ENCODE data around the gene IL20.
"Not testable (repeated sequence)": the region's sequence is repeated elsewhere in the genome, so short reads cannot be mapped to it uniquely, and the experiment has no call there.

The IL20 gene

DNA sequence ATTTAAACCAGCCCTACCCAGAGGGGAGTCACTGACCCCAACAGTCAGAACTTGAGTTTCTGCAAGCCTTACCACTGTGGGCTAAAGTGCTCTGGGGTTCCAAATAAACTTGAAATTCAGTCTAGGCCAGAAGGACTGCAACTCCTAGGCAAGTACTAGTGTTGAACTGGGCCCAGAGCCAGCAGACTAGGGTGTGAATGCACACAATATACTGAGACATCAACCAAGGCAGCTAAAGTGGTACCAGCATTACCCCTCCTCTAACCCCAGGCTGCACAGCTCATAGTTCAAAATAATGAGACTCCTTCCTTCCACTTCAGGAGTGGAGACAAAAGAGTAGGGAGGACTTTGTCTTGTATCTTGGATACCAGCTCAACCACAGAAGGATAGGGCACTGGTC is 18.9 kb upstream of the IL20 start:
- DNase-seq, result no peak

DNA sequence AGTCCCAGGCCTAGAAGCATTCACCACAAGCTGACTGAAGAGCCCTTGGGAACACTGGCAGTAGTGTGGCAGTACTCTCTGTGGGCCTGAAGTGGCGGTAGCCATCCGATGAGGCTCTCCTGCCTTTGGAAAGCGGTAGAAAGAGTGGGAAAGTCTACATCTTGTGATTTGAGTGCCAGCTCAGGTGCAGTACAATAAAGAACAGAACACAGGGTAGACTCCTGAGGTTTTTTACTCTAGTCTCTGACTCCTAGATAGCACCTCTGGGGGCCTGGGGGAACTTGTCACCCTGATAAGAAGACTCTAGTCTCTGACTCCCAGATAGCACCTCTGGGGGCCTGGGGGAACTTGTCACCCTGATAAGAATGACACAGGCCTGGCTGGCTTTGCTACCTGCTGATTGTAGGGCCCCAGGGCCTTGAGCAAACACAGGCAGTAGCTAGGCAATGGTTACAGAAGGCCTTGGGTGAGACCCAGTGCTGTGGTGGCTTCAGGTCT is 18.0 kb upstream of the IL20 start:
- DNase-seq, result no peak

DNA sequence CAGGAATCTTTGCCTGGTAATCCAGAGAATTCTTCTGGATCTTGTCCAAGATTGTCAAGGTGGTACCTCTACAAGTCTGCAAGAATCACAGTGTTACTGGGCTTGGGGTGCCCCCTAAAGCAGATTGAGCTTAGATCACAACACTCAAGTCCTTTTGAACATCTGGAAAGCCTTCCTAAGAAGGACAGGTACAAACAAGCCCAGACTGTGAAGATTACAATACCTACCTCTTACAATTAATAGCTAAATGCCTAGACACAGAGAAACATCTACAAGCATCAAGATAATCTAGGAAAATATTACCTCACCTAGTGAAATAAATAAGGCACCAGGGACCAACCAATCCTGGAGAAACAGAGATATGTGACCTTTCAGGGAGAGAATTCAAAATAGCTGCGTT is 17.5 kb upstream of the IL20 start:
- no peak for DNase-seq

DNA sequence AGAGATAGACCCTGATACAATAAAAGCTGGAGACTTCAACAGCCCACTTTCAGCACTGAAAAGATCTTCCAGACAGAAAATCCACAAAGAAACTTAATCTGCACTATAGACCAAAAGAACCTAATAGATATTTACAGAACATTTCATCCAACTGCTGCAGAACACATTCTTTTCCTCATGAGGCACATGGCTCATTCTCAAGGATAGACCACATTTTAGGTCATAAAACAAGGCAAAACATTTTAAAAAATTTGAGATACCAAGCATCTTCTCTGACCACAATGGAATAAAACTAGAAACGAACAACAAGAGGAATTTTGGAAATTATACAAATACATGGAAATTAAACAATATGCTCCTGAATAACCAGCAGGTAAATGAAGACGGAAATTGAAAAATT is 15.0 kb upstream of the IL20 start:
- no peak for DNase-seq

DNA sequence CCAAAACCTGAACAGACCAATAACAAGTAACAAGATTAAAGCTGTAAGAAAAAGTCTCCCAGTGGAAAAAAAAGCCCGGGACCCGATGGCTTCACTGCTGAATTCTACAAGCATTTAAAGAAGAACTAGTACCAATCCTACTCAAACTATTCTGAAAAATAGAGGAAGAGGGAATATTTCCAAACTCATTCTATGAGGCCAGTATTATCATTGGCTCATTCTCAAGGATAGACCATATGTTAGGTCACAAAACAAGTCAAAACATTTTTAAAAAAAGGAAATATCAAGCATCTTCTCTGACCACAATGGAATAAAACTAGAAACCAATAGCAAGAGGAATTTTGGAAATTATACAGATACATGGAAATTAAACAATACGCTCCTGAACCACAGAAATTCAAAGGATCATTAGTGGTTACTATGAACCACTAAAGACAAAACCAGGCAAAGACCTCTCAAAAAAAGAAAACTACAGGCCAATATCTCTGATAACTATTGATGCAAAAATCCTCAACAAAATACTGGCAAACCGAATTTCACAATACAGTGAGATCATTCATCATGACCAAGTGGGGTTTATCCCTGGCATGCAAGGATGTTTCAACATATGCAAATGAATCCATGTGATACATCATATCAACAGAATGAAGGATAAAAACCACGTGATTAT is 13.9 kb upstream of the IL20 start:
- no peak for DNase-seq

DNA sequence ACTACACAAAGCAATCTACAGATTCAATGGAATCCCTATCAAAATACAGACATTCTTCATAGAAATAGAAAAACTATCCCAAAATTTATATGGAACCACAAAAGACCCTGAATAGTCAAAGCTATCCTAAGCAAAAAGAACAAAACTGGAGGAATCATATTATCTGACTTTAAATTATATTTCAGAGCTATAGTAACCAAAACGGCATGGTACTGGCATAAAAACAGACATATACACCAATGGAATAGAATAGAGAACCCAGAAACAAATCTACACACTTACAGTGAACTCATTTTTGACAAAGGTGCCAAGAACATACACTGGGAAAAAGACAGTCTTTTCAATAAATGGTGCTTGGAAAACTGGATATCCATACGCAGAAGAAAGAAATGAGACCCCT is 12.8 kb upstream of the IL20 start:
- DNase-seq, result not testable (repeated sequence)

DNA sequence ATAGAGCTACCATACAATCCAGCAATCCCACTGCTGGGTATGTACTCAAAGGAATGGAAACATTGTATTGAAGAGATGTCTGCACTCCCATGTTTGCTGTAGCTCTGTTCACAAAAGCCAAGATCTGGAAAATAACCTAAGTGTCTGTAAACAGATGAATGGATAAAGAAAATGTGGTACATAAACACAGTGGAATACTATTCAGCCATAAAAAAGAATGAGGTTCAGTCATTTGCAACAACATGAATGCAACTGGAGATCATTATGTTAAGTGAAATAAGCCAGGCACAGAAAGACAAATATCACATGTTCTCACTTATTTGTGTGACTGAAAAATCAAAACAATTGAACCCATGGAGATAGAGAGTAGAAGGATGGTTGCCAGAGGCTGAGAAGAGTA is 11.7 kb upstream of the IL20 start:
- DNase-seq, result not testable (repeated sequence)

DNA sequence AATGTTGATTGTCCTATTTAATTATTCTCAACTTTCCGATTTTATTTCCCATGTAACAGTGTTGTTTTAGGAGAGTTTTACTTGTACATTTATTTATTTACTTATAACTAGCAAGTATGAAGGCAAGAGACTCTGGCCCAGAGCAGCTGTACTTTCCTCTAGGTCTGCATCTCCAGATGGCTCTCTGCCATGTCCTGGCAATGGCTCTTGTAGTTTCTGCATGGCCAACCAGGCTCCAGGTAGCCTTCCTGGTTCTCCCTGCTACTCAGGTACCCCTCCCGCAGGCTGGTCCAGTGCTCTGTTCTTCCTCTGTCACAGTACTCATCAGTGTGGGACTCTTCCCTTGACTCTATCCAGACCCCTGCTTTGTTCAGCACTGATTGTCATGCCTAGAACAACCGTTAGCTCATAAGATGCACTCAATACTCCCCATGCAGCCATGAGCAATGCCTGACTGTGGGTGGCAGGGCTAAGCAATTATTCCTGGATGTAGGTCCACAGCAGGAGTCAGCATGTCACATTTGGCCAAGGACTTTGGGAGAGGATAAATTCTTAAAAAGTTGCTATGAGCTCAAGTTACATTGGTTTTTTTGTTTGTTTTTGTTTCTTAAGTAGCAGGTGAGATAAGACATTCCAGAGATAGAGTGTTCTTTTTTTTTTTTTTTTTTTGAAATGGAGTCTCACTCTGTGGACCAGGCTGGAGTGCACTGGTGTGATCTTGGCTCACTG is 10.9 kb upstream of the IL20 start:
- DNase-seq, result no peak

DNA sequence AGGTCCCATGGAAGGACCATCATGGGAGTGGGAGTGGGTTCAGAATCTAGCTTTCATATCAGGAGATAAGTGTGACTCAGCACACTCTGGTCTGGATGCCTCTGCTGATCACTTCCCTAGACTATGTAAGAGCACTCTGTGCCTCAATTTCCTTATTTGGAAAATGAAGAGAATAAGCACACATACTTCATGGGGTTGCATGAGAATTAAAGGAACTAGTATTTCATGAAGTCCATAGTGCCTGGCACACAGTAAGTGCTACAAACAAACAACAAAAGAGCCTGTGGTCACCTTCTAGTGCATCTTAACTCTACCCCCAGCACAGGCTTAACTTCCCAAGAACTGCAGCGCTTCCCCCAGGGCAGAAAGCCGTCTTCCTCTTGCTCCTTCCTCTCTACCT is 9.6 kb upstream of the IL20 start:
- no peak for DNase-seq

DNA sequence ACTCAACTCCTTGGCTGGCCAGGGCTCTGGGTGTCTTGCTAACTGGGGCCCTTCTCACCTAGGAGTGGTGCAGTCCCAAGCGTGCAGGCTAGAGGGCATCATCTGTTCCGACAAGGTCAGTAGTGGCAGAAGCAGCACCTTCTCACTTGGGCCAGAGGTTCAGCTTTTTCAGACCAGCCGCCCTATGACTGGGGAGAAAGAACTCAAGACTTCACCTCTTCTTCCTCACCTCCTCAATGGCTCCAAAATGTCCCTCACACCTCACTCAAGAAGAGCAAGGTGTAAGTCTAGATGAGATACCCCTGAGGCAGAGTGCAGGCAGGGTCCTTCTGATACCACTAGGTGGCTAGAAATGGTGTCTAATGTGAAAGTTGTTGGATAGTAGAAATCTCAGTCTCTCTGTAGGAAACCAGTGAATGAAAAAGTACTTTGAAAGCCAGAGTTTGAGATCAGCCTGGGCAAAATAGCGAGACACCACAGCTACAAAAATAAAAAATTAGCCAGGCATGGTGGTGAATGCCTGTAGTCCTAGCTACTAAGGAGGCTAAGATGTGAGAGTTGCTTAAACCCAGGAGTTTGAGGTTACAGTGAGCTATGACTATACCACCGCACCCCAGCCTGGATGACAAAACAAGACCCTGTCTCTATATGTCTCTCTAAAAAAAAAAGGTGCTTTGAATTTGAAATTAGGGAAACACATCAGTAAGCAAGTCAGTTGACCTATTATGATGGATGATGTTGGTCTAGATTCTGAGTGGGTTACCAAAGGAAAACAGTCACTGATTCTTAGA is 8.6 kb upstream of the IL20 start:
- DNase-seq, result no peak

DNA sequence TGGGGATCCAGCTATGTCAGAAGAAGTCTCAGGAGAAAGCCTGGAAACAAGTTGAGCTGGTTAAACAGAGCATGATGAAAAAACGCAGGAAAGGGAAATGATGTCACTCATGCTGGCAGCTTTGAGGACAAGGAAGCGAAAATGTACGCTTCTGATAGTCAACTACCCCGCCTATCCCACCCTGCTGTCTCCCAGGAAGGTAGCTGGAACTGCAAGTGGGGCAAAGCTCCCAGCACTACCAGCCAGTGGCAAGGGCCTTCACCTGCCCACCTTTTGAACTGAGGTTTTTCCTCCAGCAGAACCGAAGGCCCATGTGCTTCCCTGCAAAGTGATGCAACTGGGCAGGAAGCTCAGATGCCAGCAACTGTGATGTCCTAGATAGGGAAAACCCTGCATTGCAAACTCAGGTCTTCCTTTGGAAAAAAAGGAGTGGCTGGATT is 6.3 kb upstream of the IL20 start:
- DNase-seq, result no peak

DNA sequence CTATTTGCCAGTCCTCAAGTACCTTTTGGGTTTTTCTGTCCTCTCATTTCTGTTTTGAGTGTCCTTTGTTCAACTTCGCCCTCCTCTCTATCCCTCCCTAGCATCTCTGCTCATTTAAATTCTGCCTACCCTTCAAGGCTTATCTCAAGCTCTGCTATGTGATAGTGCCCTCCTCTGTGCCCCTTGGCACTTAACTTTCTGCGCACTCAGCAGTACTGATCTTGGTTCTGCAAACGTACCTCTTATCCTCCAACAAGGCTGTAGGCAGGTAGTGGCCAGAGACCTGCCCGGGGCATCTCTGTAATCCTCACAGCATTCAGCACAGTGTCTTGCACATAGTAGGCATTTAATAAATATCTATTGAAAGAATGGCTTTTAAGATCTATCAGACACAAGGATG is 5.3 kb upstream of the IL20 start:
- no peak for DNase-seq

DNA sequence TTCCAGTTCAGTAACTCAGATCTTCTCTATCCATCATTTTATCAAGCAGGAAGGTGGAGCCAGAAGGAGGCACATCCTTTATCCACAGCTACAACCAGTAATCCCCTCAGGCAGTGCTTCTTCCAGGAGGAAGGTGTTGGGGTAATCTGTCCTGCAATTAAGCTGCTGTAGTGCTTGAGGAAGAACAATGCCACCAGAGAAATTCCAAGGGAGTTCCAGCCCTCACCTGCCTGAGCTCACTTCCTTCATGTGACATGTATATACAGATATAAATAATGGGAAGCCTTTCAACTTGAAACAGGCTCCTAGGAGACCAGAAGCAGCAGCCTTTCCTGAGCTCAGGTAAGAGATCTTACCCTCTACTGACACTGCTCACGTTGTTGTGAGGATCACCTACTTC is 2.2 kb upstream of the IL20 start:
- no peak for DNase-seq

DNA sequence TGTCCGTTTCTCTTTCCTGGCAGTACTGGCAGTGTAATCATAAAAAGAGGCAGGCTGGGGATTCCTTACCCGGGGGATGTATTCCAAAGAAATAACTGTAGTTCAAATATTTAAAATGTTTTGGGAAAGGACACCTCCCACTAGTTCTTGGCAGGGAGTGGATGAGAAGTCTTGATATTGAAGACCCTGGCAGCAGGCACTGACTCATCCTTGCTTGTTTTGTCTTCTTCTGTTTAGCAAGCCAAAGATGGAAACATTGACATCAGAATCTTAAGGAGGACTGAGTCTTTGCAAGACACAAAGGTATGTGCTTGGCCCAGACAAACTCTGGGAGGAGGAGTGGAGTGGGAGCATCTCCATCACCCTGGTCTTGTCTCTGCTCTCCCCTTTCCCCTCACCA is 639 bp downstream of the IL20 start:
- DNase-seq, result no peak

DNA sequence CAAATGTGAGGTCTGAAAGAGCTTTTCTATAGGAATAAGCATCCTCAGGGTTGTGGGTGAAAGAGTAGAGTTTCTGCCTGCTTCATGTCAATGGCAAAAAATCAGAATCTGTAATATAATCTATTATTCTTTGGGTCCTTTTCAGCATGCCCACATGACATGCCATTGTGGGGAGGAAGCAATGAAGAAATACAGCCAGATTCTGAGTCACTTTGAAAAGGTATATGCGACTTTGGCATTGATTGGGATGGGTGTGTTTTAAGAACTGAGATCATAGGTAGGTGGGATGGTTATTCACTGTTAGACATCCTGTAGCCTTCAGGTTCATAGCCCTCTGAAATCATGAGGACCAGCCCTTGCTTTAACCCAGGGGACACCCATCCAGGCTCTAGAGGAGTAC is 1.8 kb downstream of the IL20 start:
- DNase-seq, result no peak

DNA sequence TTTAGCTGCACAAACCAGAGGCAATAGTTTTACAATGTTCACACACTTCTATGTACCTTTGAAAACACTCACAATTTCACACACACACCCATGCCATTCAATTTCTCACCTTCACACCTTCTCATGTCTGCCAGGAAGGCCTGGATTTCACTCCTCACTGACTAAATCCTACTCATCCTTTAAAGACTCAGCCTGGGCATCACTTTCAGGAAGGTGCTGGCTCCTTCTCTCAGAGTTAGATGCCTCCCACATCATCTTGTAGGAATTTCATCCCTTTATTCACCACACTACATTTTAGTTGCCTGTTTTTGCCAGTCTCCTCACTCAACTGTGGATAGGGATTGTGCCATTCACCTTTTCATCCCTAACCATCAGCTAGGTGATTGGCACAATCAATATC is 2.3 kb downstream of the IL20 start:
- DNase-seq, result no peak

DNA sequence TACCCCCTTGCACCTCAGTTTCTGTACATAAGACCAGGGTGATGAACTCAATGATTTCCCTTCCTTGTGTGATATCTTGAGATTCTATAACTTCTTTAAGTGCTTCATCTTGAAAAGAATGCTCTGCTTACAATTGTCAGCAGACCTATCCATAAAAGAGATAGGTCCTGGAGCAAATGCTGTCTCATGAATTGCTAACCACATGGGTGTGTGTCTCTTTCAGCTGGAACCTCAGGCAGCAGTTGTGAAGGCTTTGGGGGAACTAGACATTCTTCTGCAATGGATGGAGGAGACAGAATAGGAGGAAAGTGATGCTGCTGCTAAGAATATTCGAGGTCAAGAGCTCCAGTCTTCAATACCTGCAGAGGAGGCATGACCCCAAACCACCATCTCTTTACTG is 2.8 kb downstream of the IL20 start:
- DNase-seq, result no peak

DNA sequence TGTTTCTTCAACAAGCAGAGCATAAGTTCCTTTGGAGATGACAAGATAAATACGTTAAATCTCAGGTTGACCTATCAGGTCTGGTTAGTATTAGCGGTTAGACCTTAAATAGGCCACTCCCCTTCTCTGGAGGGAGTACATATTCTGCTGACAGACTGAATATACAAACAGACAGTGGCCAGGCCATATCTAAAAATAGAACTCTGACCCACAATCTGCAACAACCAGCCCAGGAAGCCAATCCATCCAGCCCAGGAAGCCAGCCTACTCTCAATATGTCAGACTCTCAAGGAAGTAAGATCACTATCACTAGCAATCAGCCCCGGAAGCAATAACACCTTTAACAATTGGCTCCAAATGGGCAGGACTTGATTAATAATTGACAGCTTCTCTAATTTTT is 6.7 kb downstream of the IL20 start:
- DNase-seq, result no peak

DNA sequence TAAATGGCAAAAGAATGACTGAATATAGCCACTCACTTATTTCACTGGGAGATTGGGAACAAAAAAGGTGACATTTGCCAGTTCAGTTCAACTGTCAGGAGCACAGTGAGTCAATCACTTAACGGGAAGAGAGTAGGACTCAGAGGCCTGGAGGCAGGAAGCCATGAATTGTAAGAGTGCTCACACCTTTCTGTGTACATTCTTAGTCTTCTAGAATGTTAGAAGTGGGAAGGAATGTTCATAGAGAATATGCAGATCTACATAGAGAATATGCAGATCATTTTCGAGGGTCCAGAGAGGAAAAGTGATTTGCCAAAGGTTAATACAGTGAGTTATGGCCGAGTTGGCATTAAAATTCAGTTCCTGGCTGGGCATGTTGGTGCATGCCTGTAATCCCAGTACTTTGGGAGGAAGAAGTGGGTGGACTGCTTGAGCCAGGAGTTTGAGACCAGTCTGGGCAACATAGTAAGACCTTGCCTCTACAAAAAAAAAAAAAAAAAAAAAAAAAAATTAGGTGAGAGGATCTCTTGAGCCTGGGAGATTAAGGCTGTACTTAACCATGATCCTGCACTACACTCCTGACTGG is 8.3 kb downstream of the IL20 start:
- no peak for DNase-seq

DNA sequence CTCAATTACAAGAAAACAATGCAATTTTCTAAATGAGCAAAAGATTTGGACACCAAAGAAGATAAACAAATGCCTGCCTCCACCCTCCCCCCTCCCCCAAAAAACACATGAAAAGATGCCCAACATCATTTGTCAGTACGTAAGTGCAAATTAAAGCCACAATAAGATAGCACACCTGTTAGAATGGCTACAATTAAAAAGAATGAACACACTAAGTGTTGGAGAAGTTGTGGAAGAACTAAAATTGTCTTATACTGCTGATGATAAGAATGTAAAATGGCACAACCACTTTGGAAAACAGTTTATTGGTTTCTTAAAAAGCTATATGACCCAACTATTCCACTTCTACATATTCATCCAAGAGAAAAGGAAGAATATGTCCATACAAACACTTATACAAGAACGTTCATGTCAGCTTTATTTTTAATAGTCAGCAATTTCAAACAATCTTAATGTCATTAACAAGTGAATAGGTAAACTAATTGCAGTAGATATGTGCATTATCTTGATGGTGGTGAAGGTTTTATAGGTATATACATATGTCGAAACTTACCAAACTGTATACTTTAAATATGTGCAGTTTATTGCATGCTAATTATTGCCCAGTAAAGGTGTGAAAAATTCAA is 10.4 kb downstream of the IL20 start:
- DNase-seq, result no peak

DNA sequence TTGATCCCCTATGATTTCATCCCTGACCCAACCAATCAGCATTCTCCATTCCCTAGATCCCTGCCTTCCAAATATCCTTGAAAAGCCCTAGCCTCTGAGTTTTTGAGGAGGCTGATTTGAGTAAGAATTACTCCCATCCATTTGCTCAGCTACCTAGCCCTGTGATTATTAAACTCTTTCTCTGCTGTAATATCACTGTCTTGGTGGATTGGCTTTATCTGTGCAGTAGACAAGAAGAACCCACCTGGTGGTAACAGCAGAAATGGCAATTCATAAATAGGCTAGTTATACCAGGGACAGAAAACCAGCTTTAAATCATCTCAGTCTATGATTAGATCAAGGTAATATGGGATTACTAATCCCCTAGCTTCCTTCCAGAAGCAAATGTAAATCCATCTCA is 13.0 kb downstream of the IL20 start:
- no peak for DNase-seq

DNA sequence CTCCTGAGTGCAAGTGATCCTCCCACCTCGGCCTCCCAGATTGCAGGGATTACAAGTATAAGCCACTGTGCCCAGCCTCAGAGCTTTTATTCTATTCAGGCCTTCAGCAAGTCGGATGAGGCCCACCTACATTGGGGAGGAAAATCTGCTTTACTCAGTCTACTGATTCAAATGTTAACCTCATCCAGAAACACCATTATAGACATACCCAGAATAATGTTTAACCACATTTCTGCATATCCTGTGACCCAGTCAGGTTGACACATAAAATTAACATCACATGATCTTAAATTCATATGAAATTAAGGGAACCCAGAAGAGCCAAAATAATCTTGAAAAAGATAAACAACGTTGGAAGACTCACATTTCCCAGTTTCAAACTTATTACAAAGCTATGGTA is 14.9 kb downstream of the IL20 start:
- no peak for DNase-seq

DNA sequence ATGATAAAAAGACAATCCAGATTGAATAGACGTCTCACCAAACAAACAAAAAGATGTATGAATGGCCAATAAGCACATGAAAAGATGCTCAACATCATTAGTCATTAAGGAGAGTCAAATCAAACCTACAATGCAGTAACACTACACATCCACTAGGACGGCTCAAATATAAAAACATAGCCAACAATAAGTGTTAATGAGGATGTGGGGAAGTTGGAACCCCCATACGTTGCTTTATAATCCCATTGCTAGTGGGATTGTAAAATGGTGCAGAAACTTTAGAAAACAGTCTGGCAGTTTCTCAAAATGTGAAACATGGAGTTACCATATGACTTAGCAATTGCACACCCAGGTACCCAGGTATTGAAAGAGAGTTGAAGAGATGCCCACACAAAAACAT is 17.1 kb downstream of the IL20 start:
- DNase-seq, result no peak
